Hepatocyte (in vitro differentiated cells): ENCODE results near the gene HOXC4.

Experiments used
- CTCF ChIP-seq: fragments of 200-600 bp; sonication (generic); IDR thresholded peaks from 2 replicates; pipeline ENCODE4 v1.5.1; 2016; ENCODE audit warnings: antibody characterized with exemption, mild to moderate bottlenecking; ENCODE audit not compliant: poor library complexity
- EZH2phosphoT487 ChIP-seq: fragments of 200-600 bp; sonication (generic); IDR thresholded peaks from one replicate; pipeline ENCODE4 v1.6.1; 2018; ENCODE audit warnings: antibody characterized with exemption, mild to moderate bottlenecking, low read depth, moderate library complexity; ENCODE audit not compliant: unreplicated experiment, severe bottlenecking

GRCh38 chr12:54059668-54060067 lies 6.0 kb downstream of the HOXC4 start:
- TF ChIP-seq CTCF = no peak
- no peak for TF ChIP-seq EZH2phosphoT487
